GM12874 (cell line): ENCODE results near the gene GPATCH3.
A peak's percentile ranks its signal among the peaks of the same experiment; 100 is the strongest.

Experiments
- TF ChIP-seq, protein P1 (sequence below): IDR thresholded peaks from 2 replicates; pipeline ENCODE4 v1.5.1; 2011; ENCODE audit warnings: low read depth, mild to moderate bottlenecking, control low read depth, low read length, moderate library complexity; ENCODE audit not compliant: insufficient read depth

The GPATCH3 gene

DNA sequence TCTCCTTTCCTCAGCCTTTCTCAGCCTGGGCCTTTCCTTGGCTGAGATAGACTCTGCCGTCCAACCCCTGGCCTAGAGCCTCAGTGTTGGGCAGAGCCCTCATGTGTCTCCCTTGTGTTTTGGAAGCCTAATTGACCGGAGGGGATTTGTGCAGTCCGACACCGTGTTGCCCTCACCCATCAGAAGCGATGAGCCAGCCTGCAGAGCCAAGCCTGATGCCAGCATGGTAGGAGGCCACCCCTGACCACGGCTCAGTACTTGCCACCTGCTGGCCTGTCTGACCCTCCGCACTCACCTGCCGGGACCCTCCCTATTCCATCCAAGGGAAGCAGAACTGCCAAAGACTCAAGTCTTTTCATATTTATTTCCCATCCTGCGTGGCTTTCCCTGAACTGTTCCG lies 46.7 kb downstream of the GPATCH3 start:
- TF ChIP-seq, protein P1, sequence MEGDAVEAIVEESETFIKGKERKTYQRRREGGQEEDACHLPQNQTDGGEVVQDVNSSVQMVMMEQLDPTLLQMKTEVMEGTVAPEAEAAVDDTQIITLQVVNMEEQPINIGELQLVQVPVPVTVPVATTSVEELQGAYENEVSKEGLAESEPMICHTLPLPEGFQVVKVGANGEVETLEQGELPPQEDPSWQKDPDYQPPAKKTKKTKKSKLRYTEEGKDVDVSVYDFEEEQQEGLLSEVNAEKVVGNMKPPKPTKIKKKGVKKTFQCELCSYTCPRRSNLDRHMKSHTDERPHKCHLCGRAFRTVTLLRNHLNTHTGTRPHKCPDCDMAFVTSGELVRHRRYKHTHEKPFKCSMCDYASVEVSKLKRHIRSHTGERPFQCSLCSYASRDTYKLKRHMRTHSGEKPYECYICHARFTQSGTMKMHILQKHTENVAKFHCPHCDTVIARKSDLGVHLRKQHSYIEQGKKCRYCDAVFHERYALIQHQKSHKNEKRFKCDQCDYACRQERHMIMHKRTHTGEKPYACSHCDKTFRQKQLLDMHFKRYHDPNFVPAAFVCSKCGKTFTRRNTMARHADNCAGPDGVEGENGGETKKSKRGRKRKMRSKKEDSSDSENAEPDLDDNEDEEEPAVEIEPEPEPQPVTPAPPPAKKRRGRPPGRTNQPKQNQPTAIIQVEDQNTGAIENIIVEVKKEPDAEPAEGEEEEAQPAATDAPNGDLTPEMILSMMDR: no peak

DNA sequence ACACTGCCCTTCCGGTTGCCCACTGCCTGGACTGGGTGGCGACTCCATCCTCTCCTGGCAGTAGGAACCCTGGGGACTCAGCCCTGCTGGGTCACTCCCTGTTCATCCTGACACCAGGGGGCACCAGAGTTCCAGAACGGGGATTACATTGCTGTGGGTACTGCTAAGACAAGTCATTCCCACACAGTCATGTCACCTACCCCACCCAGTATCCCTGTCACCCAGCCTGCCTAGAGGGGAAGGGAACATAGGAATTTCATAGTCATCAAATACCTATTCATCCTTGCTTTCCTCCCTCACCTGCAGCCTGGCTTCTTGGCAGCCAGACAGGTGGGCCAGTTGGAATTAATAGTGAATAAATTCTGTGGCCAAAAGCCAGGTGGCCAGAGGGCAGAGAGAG lies 47.1 kb downstream of the GPATCH3 start:
- TF ChIP-seq, protein P1: peak; percentile 84

DNA sequence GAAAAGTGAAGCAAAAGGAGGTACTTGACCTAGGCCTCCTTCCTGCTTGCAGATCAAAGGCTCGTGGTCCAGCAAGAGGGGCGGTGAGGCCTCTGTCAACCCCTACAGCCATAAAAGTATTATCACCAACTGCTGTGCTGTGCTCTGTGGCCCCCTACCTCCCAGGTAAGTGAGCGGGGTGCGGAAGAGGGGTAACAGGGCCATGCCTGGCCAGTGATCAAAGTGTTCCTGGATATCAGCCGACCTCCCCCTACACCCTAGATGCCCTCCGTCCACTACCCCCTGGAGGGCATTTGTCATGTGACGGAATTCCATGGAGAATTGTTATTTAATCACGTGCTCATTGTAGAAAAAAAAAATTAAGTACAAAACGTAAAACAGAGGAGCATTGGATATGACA lies 47.6 kb downstream of the GPATCH3 start:
- TF ChIP-seq, protein P1: no peak

DNA sequence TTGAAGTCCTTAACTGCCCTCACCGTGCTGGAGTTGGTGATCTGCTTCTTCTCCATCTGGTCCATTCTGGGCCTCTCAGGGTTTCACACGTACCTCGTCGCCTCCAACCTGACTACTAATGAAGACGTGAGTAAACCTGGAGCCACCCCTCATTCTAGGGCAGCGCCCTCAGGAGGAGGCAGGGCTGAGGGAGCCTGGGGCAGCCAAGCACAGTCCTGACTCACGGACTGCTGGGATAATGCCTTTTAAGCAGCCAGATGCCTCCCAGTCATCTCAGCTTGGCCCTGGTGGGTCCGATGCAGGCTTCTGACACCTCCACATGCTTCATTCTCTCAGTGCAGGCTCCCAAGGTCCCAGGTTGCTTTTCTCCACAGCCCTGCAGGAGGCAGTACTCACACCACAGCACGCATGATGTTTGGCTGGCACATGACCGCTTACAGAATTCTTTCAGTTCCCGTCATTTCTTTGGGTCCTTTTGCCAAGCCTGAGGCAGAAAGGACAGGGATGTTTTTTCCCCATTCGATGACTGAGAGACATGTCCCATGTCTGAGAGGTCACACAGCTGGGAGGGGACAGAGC lies 49.1 kb downstream of the GPATCH3 start:
- TF ChIP-seq, protein P1: no peak

DNA sequence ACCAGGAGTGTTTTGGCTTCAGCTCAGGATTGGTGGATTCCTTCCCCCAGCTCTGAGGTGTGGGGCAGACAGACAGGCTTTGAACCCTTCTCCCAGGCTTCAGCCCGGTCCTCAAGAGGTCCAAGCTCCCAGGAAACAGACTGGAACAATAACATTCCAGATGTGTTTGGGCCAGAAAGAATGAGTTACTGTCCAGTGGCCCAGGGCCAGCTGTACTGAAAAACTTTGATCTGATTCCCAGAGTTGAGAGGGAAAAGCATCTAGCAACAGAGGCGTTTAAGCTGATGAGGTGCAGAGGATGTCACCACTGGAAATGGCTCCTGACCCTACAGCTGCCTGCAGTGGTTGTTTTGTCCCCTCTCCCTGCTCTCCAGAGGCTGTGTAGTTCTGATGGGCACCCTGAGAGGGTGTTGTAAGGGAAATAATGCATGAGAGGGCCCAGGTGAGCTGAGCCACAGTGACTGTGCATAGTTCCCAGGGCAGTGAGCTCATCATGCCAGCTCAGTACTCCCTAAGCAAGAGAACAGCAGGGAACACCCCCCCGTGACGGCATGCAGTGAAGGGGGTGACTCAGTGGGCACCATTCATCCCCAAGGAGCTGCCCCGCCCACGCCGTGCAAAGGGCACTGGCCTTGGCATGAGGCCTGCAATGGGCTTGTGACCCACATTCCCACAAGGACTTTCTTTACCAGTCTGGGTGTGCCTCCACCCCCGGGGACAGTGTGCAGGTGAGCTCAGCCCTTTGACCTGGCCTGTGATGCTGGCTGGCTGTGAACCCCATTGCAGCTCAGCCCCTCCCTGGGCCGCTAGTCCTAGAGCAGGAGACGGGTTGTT lies 51.1 kb downstream of the GPATCH3 start:
- TF ChIP-seq, protein P1: no peak

DNA sequence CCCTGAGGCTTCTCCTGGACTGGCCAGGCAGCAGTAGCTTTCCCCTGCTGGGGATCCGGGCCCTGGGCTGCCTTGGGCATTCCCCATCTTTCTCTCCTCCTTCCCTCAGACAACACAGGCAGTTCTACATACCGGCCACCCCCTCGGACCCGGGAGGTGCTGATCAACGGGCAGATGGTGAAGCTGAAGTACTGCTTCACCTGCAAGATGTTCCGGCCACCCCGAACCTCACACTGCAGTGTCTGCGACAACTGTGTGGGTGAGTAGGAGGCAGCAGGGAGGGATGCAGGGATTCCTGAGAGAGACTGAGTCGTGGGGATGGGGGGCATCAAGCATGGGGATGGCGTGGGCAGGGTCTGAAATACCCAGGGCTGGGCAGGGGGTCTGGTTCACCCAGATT lies 51.8 kb downstream of the GPATCH3 start:
- TF ChIP-seq, protein P1: no peak

DNA sequence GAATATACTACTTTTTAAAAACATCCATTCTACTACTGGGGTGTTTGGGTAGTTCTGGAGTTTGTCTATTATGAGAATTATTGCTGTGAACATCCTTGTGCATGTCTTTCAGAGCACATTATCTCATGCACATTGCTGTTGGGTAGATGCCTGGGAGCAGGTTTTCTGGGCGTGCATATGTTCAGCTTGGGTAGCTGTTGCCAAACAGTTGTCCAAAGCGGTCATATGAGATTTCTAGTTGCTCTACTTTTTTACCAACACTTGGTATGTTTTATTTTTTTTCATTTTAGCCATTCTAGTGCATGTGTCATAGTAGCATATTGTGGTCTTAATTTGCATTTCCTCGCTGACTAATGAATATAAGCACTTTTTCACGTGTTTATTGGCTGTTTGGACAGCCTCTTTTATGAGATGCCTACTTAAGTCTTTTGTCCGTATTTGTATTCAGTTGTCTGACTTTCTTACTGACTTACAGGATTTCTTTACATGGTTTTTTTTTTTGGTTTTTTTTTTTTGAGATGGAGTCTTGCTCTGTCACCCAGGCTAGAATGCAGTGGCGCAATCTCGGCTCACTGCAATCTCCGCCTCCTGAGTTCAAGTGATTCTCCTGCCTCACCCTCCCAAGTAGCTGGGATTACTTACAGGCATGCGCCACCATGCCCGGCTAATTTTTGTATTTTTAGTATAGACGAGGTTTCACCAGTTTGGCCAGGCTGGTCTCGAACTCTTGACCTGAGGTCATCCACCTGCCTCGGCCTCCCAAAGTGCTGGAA lies 55.7 kb downstream of the GPATCH3 start:
- TF ChIP-seq, protein P1: no peak
